ENCODE measurements around the gene CAB39L.

Gene CAB39L

GRCh38 chr13:49326222-49326917 is 117.5 kb downstream of the CAB39L start:
- Histone ChIP-seq H3K4me1 (no peaks in the 10 kb centered on the region), H3K9me3 (no peaks in the 10 kb centered on the region), H3K4me3 (ENCODE audit: low read depth, low read length) (no peak overlapping the region), H3K27me3 (no peaks in the 10 kb centered on the region), H3K36me3 (no peaks in the 10 kb centered on the region)
- TF ChIP-seq, protein P1, sequence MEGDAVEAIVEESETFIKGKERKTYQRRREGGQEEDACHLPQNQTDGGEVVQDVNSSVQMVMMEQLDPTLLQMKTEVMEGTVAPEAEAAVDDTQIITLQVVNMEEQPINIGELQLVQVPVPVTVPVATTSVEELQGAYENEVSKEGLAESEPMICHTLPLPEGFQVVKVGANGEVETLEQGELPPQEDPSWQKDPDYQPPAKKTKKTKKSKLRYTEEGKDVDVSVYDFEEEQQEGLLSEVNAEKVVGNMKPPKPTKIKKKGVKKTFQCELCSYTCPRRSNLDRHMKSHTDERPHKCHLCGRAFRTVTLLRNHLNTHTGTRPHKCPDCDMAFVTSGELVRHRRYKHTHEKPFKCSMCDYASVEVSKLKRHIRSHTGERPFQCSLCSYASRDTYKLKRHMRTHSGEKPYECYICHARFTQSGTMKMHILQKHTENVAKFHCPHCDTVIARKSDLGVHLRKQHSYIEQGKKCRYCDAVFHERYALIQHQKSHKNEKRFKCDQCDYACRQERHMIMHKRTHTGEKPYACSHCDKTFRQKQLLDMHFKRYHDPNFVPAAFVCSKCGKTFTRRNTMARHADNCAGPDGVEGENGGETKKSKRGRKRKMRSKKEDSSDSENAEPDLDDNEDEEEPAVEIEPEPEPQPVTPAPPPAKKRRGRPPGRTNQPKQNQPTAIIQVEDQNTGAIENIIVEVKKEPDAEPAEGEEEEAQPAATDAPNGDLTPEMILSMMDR (IDR thresholded peaks at IDR 0.05; ENCODE audit: low read depth, low read length) = no peak
- DNase-seq = no peak

DNA sequence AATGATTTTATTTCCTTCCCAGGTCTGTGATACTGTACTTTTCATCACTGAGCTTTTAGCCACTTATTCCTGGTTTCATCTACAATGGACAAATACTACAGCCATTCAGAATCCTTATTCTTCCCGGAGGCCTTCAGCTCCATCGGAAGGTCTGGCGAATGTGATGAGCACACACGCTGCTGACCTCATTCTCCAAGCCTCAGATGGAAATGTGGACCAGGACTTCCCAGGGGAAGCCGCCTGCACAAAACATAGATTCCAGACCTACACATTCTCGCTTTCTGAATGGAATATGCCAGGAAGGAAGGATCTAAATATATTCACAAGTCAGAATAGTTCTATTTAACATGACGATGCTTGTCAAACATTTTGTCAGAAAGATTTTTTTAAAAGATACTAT is 120.5 kb downstream of the CAB39L start:
- H3K9me3 ChIP-seq = no peaks in the 10 kb centered on the region
- no peaks in the 10 kb centered on the region for H3K36me3 ChIP-seq
- H3K4me1 ChIP-seq = no peaks in the 10 kb centered on the region
- no peaks in the 10 kb centered on the region for H3K27me3 ChIP-seq
- no peak overlapping the region for H3K4me3 ChIP-seq (ENCODE audit: low read depth, low read length)
- DNase-seq = no peak
- TF ChIP-seq, protein P1 (IDR thresholded peaks at IDR 0.05; ENCODE audit: low read depth, low read length) = no peak

DNA sequence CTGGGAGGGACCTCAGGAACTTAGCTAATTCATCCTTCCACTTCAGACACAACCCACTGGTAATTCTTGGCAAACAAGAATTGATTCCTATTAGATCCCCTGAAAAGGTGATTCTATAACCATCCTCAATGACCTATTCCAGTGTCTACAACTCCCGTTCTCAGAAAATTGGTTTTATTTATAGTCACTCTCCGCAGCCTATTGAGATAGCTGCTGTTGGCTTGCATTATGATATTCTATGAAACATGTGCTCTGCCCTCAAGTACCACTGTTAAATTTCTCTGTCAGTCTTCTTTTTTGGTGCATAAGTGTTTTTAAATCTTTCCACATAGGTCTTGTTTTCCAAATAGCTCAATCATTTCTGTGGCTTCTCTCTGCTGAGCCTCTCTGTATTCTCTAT is 121.2 kb downstream of the CAB39L start:
- H3K4me3 ChIP-seq (ENCODE audit: low read depth, low read length) = no peak overlapping the region
- TF ChIP-seq, protein P1 (IDR thresholded peaks at IDR 0.05; ENCODE audit: low read depth, low read length) = no peak
- no peaks in the 10 kb centered on the region for H3K4me1 ChIP-seq
- H3K27me3 ChIP-seq = no peaks in the 10 kb centered on the region
- no peaks in the 10 kb centered on the region for H3K36me3 ChIP-seq
- DNase-seq = no peak
- H3K9me3 ChIP-seq = no peaks in the 10 kb centered on the region

DNA sequence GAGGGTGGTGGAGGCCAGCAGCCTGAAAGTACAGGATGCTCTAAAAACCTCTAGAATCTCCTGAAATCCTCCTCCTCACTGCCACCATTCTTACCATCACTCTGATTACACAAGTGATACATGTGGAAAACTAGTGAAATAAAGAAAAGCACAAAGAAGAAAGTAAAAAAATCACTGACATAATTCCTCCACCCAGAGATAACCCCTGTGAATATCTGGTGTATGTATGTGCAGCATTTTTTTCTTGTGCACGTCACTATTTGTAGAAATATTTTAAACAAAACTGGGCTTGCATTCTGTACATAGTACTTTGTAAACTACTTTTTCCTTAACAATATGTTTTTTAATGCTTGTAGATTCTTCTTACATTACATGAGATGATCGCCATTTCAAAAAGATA is 122.9 kb downstream of the CAB39L start:
- no peaks in the 10 kb centered on the region for H3K36me3 ChIP-seq
- TF ChIP-seq, protein P1 (IDR thresholded peaks at IDR 0.05; ENCODE audit: low read depth, low read length) = no peak
- no peak for DNase-seq
- no peak overlapping the region for H3K4me3 ChIP-seq (ENCODE audit: low read depth, low read length)
- H3K9me3 ChIP-seq = no peaks in the 10 kb centered on the region
- no peaks in the 10 kb centered on the region for H3K27me3 ChIP-seq
- no peaks in the 10 kb centered on the region for H3K4me1 ChIP-seq

GRCh38 chr13:49319951-49320350 is 123.9 kb downstream of the CAB39L start:
- no peak for DNase-seq
- Histone ChIP-seq H3K27me3 (no peaks in the 10 kb centered on the region), H3K9me3 (no peaks in the 10 kb centered on the region), H3K4me3 (ENCODE audit: low read depth, low read length) (no peak overlapping the region), H3K36me3 (no peaks in the 10 kb centered on the region), H3K4me1 (no peaks in the 10 kb centered on the region)
- TF ChIP-seq, protein P1 (IDR thresholded peaks at IDR 0.05; ENCODE audit: low read depth, low read length) = no peak

DNA sequence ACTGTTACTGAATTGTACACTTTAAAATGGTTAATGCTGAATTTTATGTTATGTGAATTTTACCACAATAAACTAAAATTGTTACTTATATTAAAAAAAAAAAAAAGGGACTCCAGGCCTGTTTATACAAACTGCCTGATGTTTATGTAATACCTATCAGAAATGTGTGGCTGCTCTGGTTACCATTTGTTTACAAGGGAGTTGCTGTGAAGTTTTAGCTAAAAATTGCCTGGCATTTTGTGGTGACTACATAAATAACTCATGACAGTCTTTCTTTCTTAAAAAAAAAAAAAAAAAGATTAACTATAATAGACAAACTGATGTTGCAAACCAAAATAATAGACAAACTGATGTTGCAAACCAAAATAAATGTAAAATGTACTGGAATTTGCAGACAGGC is 124.3 kb downstream of the CAB39L start:
- Histone ChIP-seq H3K9me3 (no peaks in the 10 kb centered on the region), H3K36me3 (no peaks in the 10 kb centered on the region), H3K4me1 (no peaks in the 10 kb centered on the region), H3K4me3 (ENCODE audit: low read depth, low read length) (no peak overlapping the region), H3K27me3 (no peaks in the 10 kb centered on the region)
- no peak for DNase-seq
- TF ChIP-seq, protein P1 (IDR thresholded peaks at IDR 0.05; ENCODE audit: low read depth, low read length) = no peak

Measured in BE2C (cell line).